HG03280 (cell line): Measurements from ENCODE around the gene DCP2.

Experiments used
- ATAC-seq: cut with Tn5 transposase; IDR thresholded peaks from one replicate; pipeline ENCODE4 v1.9.1; 2021; ENCODE audit warnings: mild to moderate bottlenecking, moderate library complexity; ENCODE audit not compliant: unreplicated experiment

The DCP2 gene

GRCh38 chr5:112965733-112966306 is 10.8 kb upstream of the DCP2 start:
- ATAC-seq = no peak

- ATAC-seq = no peak
Observed at GRCh38 chr5:112967520-112968083, 9.0 kb upstream of the DCP2 start.

GRCh38 chr5:112968411-112969106 is 8.0 kb upstream of the DCP2 start:
- ATAC-seq = no peak

- no peak for ATAC-seq
Observed at GRCh38 chr5:112971276-112971675, 5.3 kb upstream of the DCP2 start.

- no peak for ATAC-seq
Observed at GRCh38 chr5:112973036-112973435, 3.6 kb upstream of the DCP2 start.

- no peak for ATAC-seq
Observed at GRCh38 chr5:112973904-112974303, 2.7 kb upstream of the DCP2 start.

- no peak for ATAC-seq
Observed at GRCh38 chr5:112974901-112975300, 1.7 kb upstream of the DCP2 start.

GRCh38 chr5:112975721-112976431 is 722 bp upstream of the DCP2 start:
- ATAC-seq = peak; percentile 16

GRCh38 chr5:112977440-112977861 is 853 bp downstream of the DCP2 start:
- ATAC-seq = no peak

GRCh38 chr5:112978836-112979235 is 2.2 kb downstream of the DCP2 start:
- no peak for ATAC-seq

- ATAC-seq = no peak
Observed at GRCh38 chr5:112979723-112980122, 3.1 kb downstream of the DCP2 start.

- no peak for ATAC-seq
Observed at GRCh38 chr5:112983363-112983762, 6.8 kb downstream of the DCP2 start.

GRCh38 chr5:112986224-112986623 is 9.6 kb downstream of the DCP2 start:
- no peak for ATAC-seq

GRCh38 chr5:112995764-112996618 is 19.4 kb downstream of the DCP2 start:
- peak; percentile 85 for ATAC-seq

- ATAC-seq = no peak
Observed at GRCh38 chr5:112996830-112997374, 20.3 kb downstream of the DCP2 start.

- ATAC-seq = no peak
Observed at GRCh38 chr5:112998296-112998695, 21.7 kb downstream of the DCP2 start.

- ATAC-seq = no peak
Observed at GRCh38 chr5:113000466-113000865, 23.9 kb downstream of the DCP2 start.

- no peak for ATAC-seq
Observed at GRCh38 chr5:113002423-113002822, 25.8 kb downstream of the DCP2 start.

- no peak for ATAC-seq
Observed at GRCh38 chr5:113003763-113004162, 27.2 kb downstream of the DCP2 start.

- no peak for ATAC-seq
Observed at GRCh38 chr5:113005454-113005853, 28.9 kb downstream of the DCP2 start.
